Epithelial cell of proximal tubule (primary cell): ENCODE data around the gene TRIM73. TPM values are rescaled to one million over a fixed set of nuclear protein-coding genes. Genes with fewer than 3 reads are reported as not detected.
"Not testable (repeated sequence)": the region's sequence is repeated elsewhere in the genome, so short reads cannot be mapped to it uniquely, and the experiment has no call there.

Experiments
- DNase-seq: peaks from one replicate; pipeline ENCODE4 v3.0.0-alpha.2; 2011; ENCODE audit warnings: low read depth
- H3K4me3 ChIP-seq: 2 replicates; pipeline ENCODE4 v1.5.1; 2011; ENCODE audit warnings: low read depth, mild to moderate bottlenecking, low read length
- total RNA-seq: library from RNA; depleted of rRNA; stranded (reverse); fragments of >200 nt; gene quantifications from 2 replicates; pipeline ENCODE4 v1.2.3, GENCODE V29; 2015
- TF ChIP-seq, protein P1 (sequence below): conservative IDR thresholded peaks from 2 replicates; pipeline ENCODE4 v1.5.1; 2012; ENCODE audit warnings: low read depth, mild to moderate bottlenecking, low read length

The TRIM73 gene
- total RNA-seq, 1 donor from 2014 or later = 0.58 TPM

DNA sequence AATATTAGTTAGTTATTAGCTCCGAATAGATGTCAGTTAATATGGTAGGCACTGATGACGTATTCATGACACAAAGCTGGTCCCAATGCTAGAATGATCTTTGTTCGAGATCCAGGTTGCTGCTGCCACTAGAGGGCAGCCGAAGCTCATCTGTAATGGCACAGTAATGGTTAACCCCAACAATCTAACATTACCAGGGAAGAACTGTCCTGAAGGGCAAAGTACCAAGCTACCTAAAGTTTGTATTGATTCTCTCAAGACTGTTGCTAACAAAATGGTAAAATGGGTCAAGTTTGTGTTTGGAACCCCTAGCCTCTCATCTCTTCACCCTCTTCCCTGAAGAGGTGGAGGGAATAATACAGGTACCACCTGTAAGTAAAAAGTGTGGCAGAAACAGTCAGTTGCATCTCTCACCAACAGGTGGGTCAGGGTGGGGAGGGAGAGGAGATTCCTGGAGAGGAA is 57.1 kb downstream of the TRIM73 start:
- DNase-seq, H3K4me3 ChIP-seq: not testable (repeated sequence)
- TF ChIP-seq, protein P1, sequence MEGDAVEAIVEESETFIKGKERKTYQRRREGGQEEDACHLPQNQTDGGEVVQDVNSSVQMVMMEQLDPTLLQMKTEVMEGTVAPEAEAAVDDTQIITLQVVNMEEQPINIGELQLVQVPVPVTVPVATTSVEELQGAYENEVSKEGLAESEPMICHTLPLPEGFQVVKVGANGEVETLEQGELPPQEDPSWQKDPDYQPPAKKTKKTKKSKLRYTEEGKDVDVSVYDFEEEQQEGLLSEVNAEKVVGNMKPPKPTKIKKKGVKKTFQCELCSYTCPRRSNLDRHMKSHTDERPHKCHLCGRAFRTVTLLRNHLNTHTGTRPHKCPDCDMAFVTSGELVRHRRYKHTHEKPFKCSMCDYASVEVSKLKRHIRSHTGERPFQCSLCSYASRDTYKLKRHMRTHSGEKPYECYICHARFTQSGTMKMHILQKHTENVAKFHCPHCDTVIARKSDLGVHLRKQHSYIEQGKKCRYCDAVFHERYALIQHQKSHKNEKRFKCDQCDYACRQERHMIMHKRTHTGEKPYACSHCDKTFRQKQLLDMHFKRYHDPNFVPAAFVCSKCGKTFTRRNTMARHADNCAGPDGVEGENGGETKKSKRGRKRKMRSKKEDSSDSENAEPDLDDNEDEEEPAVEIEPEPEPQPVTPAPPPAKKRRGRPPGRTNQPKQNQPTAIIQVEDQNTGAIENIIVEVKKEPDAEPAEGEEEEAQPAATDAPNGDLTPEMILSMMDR = peak; percentile 47

Other genes starting within 250 kb of the TRIM73 start
- 8.4 and 8.7 TPM in 2 replicates for gene POM121C, start 90.7 kb downstream of the TRIM73 start, total RNA-seq
- not detected in 2 replicates for gene SPDYE5, start 96.7 kb downstream of the TRIM73 start, total RNA-seq